Liver (tissue), 9 donors: Measurements from ENCODE around the gene TFF3. TPM values are rescaled to one million over a fixed set of nuclear protein-coding genes. Genes with fewer than 3 reads are reported as not detected.
A peak's percentile ranks its signal among the peaks of the same experiment; 100 is the strongest.

Experiments
- DNase-seq: peaks from one replicate; pipeline ENCODE4 v3.0.0-alpha.2; 2017; ENCODE audit warnings: low spot score
- H3K27ac ChIP-seq, 2 donors: one replicate each; pipeline ENCODE4 v1.7.0; 2013; ENCODE audit warnings: inconsistent platforms in 2 of 2, low read length in 2 of 2, control low read depth in 1 of 2, low read depth in 1 of 2, mild to moderate bottlenecking in 1 of 2
- H3K27me3 ChIP-seq, 4 donors: one replicate each; pipeline versions ENCODE4 v1.6.1 to v1.7.0; 2013; ENCODE audit warnings: low read length in 3 of 4, inconsistent platforms in 1 of 4, mild to moderate bottlenecking in 1 of 4, moderate library complexity in 1 of 4; ENCODE audit not compliant: control insufficient read depth in 4 of 4, insufficient read depth in 4 of 4
- H3K36me3 ChIP-seq, 4 donors: one replicate each; pipeline versions ENCODE4 v1.6.1 to v1.7.0; 2013; ENCODE audit warnings: low read length in 3 of 4, mild to moderate bottlenecking in 3 of 4, low read depth in 1 of 4, moderate library complexity in 1 of 4; ENCODE audit not compliant: control insufficient read depth in 4 of 4, insufficient read depth in 3 of 4
- H3K4me1 ChIP-seq, 4 donors: one replicate each; pipeline versions ENCODE4 v1.6.1 to v1.7.0; 2013; ENCODE audit warnings: low read length in 3 of 4, mild to moderate bottlenecking in 3 of 4, moderate library complexity in 1 of 4; ENCODE audit not compliant: control insufficient read depth in 4 of 4, insufficient read depth in 4 of 4
- H3K4me3 ChIP-seq, 3 donors: one replicate each; pipeline versions ENCODE4 v1.6.1 to v1.7.0; 2013; ENCODE audit warnings: low read length in 3 of 3, control low read depth in 1 of 3, low read depth in 1 of 3, mild to moderate bottlenecking in 1 of 3
- H3K9ac ChIP-seq, 2 donors: one replicate each; pipeline ENCODE4 v1.7.0; 2013; ENCODE audit warnings: low read length in 2 of 2, mild to moderate bottlenecking in 2 of 2, moderate library complexity in 2 of 2, control low read depth in 1 of 2, low read depth in 1 of 2
- H3K9me3 ChIP-seq, 4 donors: one replicate each; pipeline versions ENCODE4 v1.6.1 to v1.7.0; 2013; ENCODE audit warnings: low read length in 3 of 4; ENCODE audit not compliant: control insufficient read depth in 4 of 4
- EGR1 ChIP-seq, 2 donors: IDR thresholded peaks; 2 replicates each; pipeline ENCODE4 v1.6.1; 2016 to 2018; ENCODE audit warnings: antibody characterized with exemption in 2 of 2, low read depth in 2 of 2
- FOXA1 ChIP-seq: IDR thresholded peaks from 2 replicates; pipeline ENCODE4 v1.6.1; 2016; ENCODE audit warnings: antibody characterized with exemption
- FOXA2 ChIP-seq: IDR thresholded peaks from 2 replicates; pipeline ENCODE4 v1.6.1; 2016; ENCODE audit warnings: antibody characterized with exemption
- GABPA ChIP-seq, 2 donors: IDR thresholded peaks in 1 of 2; conservative IDR thresholded peaks in 1 of 2; 2 replicates each; pipeline ENCODE4 v1.6.1; 2016; ENCODE audit warnings: antibody characterized with exemption in 2 of 2, mild to moderate bottlenecking in 1 of 2, moderate library complexity in 1 of 2
- HNF4A ChIP-seq, 2 donors: conservative IDR thresholded peaks; 2 replicates each; pipeline ENCODE4 v1.6.1; 2016; ENCODE audit warnings: antibody characterized with exemption in 2 of 2, mild to moderate bottlenecking in 2 of 2
- HNF4G ChIP-seq: IDR thresholded peaks from 2 replicates; pipeline ENCODE4 v1.6.1; 2016; ENCODE audit warnings: antibody characterized with exemption
- JUND ChIP-seq, 2 donors: IDR thresholded peaks; 2 replicates each; pipeline ENCODE4 v1.6.1; 2016; ENCODE audit warnings: antibody characterized with exemption in 2 of 2
- NR2F2 ChIP-seq: IDR thresholded peaks from 2 replicates; pipeline ENCODE4 v1.6.1; 2016; ENCODE audit warnings: antibody characterized with exemption
- RAD21 ChIP-seq, 2 donors: IDR thresholded peaks; 2 replicates each; pipeline ENCODE4 v1.6.1; 2016; ENCODE audit warnings: antibody characterized with exemption in 2 of 2, mild to moderate bottlenecking in 2 of 2
- RXRA ChIP-seq, 2 donors: IDR thresholded peaks; 2 replicates each; pipeline ENCODE4 v1.6.1; 2017 to 2018; ENCODE audit warnings: antibody characterized with exemption in 2 of 2, mild to moderate bottlenecking in 1 of 2
- SP1 ChIP-seq: IDR thresholded peaks from 2 replicates; pipeline ENCODE4 v1.6.1; 2018; ENCODE audit warnings: antibody characterized with exemption, mild to moderate bottlenecking
- TAF1 ChIP-seq: conservative IDR thresholded peaks from 2 replicates; pipeline ENCODE4 v1.6.1; 2016; ENCODE audit warnings: antibody characterized with exemption, mild to moderate bottlenecking
- YY1 ChIP-seq: IDR thresholded peaks from 2 replicates; pipeline ENCODE4 v1.6.1; 2016; ENCODE audit warnings: antibody characterized with exemption, mild to moderate bottlenecking
- WGBS: extraction: QIAGEN DNeasy Blood & Tissue Kit; methylation state at CpG from one replicate; pipeline ENCODE4 v1.1.7; 2013; 5-methylcytosine and 5-hydroxymethylcytosine counted together
- polyA plus RNA-seq, 2 donors: library from polyadenylated mRNA; stranded (reverse) in 1 of 2; unstranded in 1 of 2; fragments of 200-250 nt in 1 of 2; fragments of >200 nt in 1 of 2; fragmentation: Nextera tagmentation in 1 of 2; extraction: Ambion mirVana in 1 of 2; gene quantifications; one replicate each; pipeline versions ENCODE4 v1.2.1 to v1.2.3, GENCODE V29; 2013 to 2015
- total RNA-seq, 2 donors: library from RNA; depleted of rRNA; stranded (reverse); fragments of >200 nt; gene quantifications; one replicate each; pipeline ENCODE4 v1.2.3, GENCODE V29; 2014
- TF ChIP-seq, protein P1 (sequence below): IDR thresholded peaks from 2 replicates; pipeline ENCODE4 v1.6.1; 2016; ENCODE audit warnings: antibody characterized with exemption
- TF ChIP-seq, protein P2 (sequence below): fragments of 150-350 bp; IDR thresholded peaks from 2 replicates; pipeline ENCODE4 v1.5.1; 2017; ENCODE audit warnings: improper control_type of control experiment, low read depth, low read length; ENCODE audit not compliant: missing input control
- TF ChIP-seq, protein P3 (sequence below): IDR thresholded peaks from 2 replicates; pipeline ENCODE4 v1.6.1; 2016; ENCODE audit warnings: antibody characterized with exemption
- TF ChIP-seq, protein P4 (sequence below): IDR thresholded peaks from 2 replicates; pipeline ENCODE4 v1.6.1; 2016; ENCODE audit warnings: antibody characterized with exemption
- TF ChIP-seq, protein P5 (sequence below): IDR thresholded peaks from 2 replicates; pipeline ENCODE4 v1.6.1; 2016; ENCODE audit warnings: antibody characterized with exemption, mild to moderate bottlenecking
- donor health status: healthy.
- donor health status: healthy.
- donor health status: healthy.
- donor health status: healthy.
- donor health status: healthy.

Gene TFF3
- total and polyA plus RNA-seq, 4 donors: 0.09 to 4.1 (median 1.5) TPM

DNA sequence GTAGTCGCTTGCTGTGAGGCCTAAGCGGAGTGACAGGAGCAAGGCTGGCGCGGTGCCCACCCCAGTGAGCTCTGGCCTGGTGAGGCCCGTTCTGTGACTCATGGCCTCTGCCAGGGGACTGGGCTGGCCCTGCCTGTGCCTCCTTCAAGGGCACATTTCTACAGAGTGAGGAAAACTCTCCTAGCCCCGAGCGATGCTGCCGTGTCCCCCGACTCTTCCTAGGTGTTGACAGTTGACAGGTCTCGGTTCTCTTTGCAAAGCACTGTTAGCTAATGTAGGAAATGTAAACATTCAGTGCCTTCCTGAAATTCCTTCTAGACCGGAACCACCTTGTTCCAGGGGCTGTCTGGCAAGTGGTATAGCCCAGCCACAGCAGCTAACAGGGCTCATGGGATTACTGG, 52.4 kb downstream of the TFF3 start:
- H3K36me3 ChIP-seq: no peaks in the 10 kb centered on the region
- H3K9ac ChIP-seq: no peak overlapping the region
- H3K9me3 ChIP-seq: no peaks in the 10 kb centered on the region
- TF ChIP-seq JUND (IDR thresholded peaks at IDR 0.05) (no peak), NR2F2 (no peak), EGR1 (IDR thresholded peaks at IDR 0.05; ENCODE audit: low read depth in 2 of 2) (no peak)
- no peaks in the 10 kb centered on the region for H3K27me3 ChIP-seq
- H3K4me1 ChIP-seq: peaks cover 0 to 8% (median 0%) of the 10 kb centered on the region in 4 donors
- 62% methylated on average over 11 of the region's 11 CpGs for WGBS
- H3K27ac ChIP-seq: peak overlapping the region; percentile 37 to 50
- no peak for DNase-seq
- H3K4me3 ChIP-seq: no peak overlapping the region

DNA sequence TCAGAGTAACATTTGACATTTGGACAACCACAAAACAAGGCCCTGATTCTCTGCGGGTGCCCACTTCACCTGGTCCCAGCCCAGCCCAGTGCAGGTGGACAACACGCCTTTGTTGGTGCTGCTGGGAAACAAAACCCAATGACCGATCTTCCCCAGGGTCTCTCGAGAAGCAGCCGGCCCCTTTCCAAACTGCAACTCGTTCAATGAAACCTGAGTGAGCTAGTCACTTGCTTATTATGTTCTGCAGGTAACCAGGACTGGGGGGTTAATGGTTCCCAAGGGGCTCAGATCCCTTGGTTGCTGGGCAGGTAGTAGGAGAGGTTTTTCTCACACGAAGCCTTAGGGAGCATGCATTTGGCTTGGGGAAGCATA, 53.4 kb downstream of the TFF3 start:
- Histone ChIP-seq H3K4me3 (no peak overlapping the region), H3K4me1 (peaks cover 0 to 8% (median 0%) of the 10 kb centered on the region in 4 donors), H3K9ac (no peak overlapping the region), H3K27ac (peak overlapping the region; percentile 19 to 50), H3K27me3 (no peaks in the 10 kb centered on the region), H3K9me3 (no peaks in the 10 kb centered on the region), H3K36me3 (no peaks in the 10 kb centered on the region)
- no peak for TF ChIP-seq RAD21 (IDR thresholded peaks at IDR 0.05)
- TF ChIP-seq EGR1 (IDR thresholded peaks at IDR 0.05; ENCODE audit: low read depth in 2 of 2): no peak
- TF ChIP-seq FOXA2: no peak
- TF ChIP-seq RXRA (IDR thresholded peaks at IDR 0.05): no peak
- TF ChIP-seq GABPA (IDR thresholded peaks at IDR 0.05 in 1 of 2, conservative IDR thresholded peaks at IDR 0.05 in 1 of 2): no peak
- TF ChIP-seq, protein P1, sequence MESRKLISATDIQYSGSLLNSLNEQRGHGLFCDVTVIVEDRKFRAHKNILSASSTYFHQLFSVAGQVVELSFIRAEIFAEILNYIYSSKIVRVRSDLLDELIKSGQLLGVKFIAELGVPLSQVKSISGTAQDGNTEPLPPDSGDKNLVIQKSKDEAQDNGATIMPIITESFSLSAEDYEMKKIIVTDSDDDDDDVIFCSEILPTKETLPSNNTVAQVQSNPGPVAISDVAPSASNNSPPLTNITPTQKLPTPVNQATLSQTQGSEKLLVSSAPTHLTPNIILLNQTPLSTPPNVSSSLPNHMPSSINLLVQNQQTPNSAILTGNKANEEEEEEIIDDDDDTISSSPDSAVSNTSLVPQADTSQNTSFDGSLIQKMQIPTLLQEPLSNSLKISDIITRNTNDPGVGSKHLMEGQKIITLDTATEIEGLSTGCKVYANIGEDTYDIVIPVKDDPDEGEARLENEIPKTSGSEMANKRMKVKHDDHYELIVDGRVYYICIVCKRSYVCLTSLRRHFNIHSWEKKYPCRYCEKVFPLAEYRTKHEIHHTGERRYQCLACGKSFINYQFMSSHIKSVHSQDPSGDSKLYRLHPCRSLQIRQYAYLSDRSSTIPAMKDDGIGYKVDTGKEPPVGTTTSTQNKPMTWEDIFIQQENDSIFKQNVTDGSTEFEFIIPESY: no peak
- no peak for TF ChIP-seq TAF1
- TF ChIP-seq SP1: no peak
- TF ChIP-seq, protein P2, sequence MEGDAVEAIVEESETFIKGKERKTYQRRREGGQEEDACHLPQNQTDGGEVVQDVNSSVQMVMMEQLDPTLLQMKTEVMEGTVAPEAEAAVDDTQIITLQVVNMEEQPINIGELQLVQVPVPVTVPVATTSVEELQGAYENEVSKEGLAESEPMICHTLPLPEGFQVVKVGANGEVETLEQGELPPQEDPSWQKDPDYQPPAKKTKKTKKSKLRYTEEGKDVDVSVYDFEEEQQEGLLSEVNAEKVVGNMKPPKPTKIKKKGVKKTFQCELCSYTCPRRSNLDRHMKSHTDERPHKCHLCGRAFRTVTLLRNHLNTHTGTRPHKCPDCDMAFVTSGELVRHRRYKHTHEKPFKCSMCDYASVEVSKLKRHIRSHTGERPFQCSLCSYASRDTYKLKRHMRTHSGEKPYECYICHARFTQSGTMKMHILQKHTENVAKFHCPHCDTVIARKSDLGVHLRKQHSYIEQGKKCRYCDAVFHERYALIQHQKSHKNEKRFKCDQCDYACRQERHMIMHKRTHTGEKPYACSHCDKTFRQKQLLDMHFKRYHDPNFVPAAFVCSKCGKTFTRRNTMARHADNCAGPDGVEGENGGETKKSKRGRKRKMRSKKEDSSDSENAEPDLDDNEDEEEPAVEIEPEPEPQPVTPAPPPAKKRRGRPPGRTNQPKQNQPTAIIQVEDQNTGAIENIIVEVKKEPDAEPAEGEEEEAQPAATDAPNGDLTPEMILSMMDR: no peak
- TF ChIP-seq FOXA1: no peak
- no peak for TF ChIP-seq YY1
- no peak for TF ChIP-seq JUND (IDR thresholded peaks at IDR 0.05)
- TF ChIP-seq, protein P3, sequence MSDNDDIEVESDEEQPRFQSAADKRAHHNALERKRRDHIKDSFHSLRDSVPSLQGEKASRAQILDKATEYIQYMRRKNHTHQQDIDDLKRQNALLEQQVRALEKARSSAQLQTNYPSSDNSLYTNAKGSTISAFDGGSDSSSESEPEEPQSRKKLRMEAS: no peak
- TF ChIP-seq NR2F2: no peak
- no peak for TF ChIP-seq HNF4A (conservative IDR thresholded peaks at IDR 0.05)
- TF ChIP-seq, protein P4, sequence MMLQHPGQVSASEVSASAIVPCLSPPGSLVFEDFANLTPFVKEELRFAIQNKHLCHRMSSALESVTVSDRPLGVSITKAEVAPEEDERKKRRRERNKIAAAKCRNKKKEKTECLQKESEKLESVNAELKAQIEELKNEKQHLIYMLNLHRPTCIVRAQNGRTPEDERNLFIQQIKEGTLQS: no peak
- TF ChIP-seq, protein P5, sequence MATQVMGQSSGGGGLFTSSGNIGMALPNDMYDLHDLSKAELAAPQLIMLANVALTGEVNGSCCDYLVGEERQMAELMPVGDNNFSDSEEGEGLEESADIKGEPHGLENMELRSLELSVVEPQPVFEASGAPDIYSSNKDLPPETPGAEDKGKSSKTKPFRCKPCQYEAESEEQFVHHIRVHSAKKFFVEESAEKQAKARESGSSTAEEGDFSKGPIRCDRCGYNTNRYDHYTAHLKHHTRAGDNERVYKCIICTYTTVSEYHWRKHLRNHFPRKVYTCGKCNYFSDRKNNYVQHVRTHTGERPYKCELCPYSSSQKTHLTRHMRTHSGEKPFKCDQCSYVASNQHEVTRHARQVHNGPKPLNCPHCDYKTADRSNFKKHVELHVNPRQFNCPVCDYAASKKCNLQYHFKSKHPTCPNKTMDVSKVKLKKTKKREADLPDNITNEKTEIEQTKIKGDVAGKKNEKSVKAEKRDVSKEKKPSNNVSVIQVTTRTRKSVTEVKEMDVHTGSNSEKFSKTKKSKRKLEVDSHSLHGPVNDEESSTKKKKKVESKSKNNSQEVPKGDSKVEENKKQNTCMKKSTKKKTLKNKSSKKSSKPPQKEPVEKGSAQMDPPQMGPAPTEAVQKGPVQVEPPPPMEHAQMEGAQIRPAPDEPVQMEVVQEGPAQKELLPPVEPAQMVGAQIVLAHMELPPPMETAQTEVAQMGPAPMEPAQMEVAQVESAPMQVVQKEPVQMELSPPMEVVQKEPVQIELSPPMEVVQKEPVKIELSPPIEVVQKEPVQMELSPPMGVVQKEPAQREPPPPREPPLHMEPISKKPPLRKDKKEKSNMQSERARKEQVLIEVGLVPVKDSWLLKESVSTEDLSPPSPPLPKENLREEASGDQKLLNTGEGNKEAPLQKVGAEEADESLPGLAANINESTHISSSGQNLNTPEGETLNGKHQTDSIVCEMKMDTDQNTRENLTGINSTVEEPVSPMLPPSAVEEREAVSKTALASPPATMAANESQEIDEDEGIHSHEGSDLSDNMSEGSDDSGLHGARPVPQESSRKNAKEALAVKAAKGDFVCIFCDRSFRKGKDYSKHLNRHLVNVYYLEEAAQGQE: no peak
- no peak for TF ChIP-seq HNF4G
- WGBS: 90% methylated on average over 7 of the region's 7 CpGs
- DNase-seq: no peak

Other genes starting within 250 kb of the TFF3 start
- gene UMODL1, start 244.1 kb downstream of the TFF3 start, total RNA-seq: under 1 TPM; 0.08 to 0.14 TPM
- under 1 TPM in 1 of 2 donors, not detected in 1; 0.08 TPM for gene UMODL1, start 244.1 kb downstream of the TFF3 start, polyA plus RNA-seq
- gene ABCG1, start 96.3 kb downstream of the TFF3 start, total RNA-seq: 1 to 10 TPM; 7.1 to 9.7 TPM
- 1 to 10 TPM; 1.6 to 3.5 TPM for gene ABCG1, start 96.3 kb downstream of the TFF3 start, polyA plus RNA-seq
- not detected for gene TFF2, start 35.6 kb upstream of the TFF3 start, total RNA-seq
- 1 to 10 TPM in 1 of 2 donors, not detected in 1; 1.0 TPM for gene TFF2, start 35.6 kb upstream of the TFF3 start, polyA plus RNA-seq
- not detected for gene TFF1, start 51.1 kb upstream of the TFF3 start, total RNA-seq
- gene TFF1, start 51.1 kb upstream of the TFF3 start, polyA plus RNA-seq: not detected
- under 1 TPM in 1 of 2 donors, not detected in 1; 0.50 TPM for gene TMPRSS3, start 80.6 kb upstream of the TFF3 start, total RNA-seq
- gene TMPRSS3, start 80.6 kb upstream of the TFF3 start, polyA plus RNA-seq: under 1 TPM in 1 of 2 donors, not detected in 1; 0.25 TPM
- under 1 TPM; 0.65 to 0.75 TPM for gene UBASH3A, start 88.5 kb upstream of the TFF3 start, total RNA-seq
- gene UBASH3A, start 88.5 kb upstream of the TFF3 start, polyA plus RNA-seq: under 1 TPM; 0.10 to 0.24 TPM
- under 1 TPM; 0.09 to 0.17 TPM for gene RSPH1, start 180.8 kb upstream of the TFF3 start, total RNA-seq
- under 1 TPM in 1 of 2 donors, not detected in 1; 0.16 TPM for gene RSPH1, start 180.8 kb upstream of the TFF3 start, polyA plus RNA-seq
- gene SLC37A1, start 198.4 kb upstream of the TFF3 start, total RNA-seq: 1 to 10 TPM; 6.1 to 7.2 TPM
- gene SLC37A1, start 198.4 kb upstream of the TFF3 start, polyA plus RNA-seq: 1 to 10 TPM; 2.0 to 2.4 TPM